ENCODE data around the gene C12orf42.
"Not testable (repeated sequence)": the region's sequence is repeated elsewhere in the genome, so short reads cannot be mapped to it uniquely, and the experiment has no call there.

Gene C12orf42

DNA sequence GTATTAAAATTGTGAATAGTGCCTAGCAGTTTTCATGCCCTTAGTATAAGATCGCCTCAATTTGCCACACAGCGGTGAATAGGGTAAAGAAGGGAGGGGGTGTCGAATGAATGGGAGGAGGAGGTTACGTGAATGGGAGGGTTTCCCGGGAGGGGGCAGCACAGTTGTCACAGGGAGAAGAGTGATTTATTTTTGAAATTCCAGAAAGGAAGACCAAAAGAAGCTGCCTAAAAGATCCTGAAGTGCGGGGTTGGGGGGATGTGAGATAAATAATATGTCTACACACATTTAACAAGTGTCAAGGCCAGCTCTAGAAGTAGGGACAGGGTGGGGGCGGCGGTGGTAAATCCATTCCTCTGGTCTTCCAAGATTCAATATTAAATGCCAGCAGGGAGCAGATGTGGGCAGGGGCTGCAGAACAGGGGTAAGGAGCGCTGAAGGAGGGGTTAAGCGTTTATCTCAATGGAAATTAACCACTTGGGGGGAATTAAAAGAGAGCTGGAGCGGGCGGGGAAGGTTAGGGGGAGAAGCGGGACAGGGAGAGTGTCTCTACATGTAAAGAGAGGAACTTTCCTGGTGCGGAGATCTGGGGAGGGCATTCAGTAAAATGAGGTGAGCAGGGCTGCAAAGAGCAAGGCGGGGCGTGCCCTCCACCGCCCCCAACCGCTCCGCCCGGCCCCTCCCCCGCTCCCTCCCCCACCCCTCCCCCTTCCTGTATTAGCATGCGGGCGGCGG, 867 bp downstream of the C12orf42 start:
- no peak for DNase-seq

DNA sequence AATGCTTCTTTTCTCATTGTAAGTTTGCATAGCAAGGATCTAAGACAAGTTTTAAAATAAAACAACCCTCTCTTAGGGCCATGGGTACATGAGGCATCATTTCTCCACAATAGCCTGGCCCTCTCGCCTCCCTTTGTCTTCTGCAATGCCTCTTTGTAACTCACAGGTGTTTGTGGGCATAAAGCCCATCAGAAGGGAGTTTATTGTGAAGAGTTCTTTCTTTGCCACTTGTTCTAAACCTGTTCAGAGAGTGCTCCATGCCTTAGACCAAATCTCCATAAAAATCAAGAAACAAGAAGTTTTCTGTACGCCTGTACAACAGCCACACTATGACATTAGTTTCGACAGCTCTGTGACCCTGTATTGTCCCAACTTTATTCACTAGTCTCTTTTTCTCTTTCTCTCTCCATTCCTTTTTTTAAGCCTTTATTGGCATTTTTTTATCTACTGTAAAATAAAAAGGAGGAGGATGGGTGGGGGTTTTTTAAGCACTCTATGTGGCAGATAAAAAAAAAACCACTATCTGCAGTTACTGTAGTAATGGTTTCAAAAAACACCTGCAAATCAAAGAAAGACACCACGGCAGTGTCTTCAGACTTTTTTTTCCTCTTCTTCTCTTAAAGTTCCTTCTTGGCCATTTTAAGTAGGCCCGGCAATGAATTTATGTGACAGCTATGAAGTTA, 1.6 kb downstream of the C12orf42 start:
- no peak for DNase-seq

DNA sequence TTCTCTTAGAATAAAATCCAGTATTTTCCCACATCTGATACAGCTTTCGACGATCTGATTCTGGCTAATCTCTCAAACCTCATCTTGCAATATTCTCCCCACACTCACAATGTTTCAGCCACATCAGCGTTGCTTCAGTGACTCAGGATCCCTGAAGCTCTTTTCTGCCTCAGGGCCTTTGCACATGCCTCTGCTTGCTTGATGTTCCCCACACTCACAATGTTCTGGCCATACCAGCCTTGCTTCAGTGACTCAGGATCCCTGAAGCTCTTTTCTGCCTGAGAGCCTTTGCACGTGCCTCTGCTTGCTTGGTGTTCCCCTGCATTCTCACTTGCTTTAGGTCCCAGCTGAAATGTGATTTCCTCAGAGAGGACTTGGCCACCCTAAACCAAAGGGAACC, 2.6 kb downstream of the C12orf42 start:
- DNase-seq: no peak

DNA sequence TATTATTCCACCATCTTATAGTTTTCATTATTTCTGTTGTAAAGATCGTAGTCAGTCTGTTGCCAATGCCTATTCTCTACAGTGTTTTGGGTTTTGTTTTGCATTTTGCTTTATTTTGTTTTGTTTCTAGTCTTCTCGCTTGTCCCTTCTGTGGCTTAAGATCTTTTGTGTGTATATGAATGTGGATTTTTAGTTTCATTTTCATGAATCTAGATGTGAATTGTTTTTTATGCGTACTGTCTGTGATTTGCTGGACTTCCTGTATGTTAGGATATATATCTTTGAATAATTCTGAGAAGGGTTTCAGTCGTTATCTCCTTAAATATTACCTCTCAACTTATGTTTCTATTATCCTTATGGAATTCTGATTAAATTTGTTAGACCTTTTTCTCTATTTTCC, 13.4 kb downstream of the C12orf42 start:
- DNase-seq: no peak

DNA sequence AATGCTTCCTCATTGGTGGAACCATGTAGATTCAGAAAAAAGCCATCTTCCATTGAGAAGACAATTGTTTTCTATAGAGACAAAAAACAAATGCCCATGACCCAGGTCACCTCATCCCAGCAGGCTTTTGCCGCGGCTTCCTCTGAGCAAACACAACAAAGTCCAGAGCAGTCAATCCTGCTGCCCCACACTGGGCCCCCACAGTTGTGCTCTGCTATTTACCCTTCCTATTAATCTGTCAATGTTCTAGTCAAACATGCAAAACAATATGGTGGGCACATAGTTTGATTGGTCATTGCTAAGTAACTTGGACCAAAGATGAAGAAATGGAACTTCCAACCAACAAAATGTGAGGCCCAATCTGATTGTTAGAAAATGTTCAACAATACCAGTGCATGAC, 20.7 kb downstream of the C12orf42 start:
- DNase-seq: no peak

DNA sequence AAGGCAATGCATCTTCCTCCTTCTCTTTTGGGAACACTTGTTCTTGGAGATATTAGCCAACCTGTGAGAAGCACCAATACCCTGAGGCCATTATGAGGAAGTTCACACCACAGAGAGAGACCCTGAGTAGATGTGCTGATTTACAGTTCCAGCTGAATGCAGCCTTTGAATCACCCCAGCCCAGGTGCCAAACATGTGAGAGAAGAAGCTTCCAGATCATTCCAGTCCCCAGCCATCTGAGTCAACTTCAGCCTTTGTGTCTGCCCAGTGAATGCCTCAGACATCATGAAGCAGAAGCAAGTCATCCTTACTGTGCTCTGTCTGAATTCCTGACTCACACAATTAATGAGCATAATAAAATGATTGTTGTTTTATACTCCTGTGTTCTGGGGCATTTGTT, 25.1 kb downstream of the C12orf42 start:
- no peak for DNase-seq

DNA sequence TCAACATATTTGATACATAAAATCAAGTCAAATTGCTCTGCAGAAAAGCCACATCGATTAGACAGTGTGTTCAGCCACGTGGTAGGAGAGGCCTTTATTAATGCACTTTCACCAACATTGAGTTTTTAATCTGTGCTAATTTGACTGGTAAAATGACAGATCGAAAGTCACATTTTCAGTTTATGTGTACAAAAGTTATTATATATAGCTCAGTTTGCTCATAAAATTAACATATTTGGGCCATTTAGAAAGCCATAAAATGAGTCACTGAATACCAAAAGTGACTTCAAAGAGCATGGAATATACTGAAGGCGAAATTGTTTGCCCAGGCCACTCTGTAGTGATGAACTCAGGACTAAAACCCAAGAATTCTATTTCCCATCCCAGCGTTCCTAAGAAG, 26.0 kb downstream of the C12orf42 start:
- no peak for DNase-seq

DNA sequence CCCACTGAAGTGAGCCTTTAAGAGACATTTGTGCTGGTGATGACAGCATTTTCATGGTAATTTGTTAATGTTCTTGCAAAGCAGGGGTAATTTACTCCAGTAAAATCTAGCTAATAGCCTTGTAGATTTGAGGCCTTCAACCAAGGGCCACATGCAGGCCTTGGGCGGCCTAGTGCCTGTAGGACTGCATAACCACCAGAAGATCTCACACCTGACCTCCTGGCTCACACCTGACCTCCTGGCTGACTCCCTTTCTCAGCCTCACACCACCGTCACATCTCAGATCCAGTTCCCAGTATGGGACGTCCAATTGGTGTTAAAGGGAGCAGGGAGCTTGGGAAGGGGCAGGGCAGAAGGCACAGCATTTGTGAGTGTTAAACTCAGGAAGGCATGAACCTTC, 26.9 kb downstream of the C12orf42 start:
- DNase-seq: no peak

DNA sequence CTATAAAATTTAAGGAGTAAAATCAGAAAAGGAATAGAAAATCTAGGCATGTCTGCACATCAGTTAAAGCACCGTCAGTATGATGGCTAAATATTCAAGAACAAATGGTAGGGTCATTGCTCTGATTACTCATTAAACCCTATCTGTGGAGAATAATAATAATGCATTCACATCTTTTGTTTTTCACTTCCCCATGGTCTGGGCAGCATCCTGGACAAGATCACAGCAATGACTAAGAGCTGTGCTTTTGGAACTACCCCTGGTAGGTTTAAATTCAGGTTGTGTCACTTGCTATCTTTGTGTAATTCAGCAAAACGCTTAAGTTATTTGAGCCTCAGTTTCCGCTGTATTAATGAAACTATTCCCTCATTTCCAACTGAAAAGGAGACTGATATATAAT, 33.1 kb downstream of the C12orf42 start:
- no peak for DNase-seq

DNA sequence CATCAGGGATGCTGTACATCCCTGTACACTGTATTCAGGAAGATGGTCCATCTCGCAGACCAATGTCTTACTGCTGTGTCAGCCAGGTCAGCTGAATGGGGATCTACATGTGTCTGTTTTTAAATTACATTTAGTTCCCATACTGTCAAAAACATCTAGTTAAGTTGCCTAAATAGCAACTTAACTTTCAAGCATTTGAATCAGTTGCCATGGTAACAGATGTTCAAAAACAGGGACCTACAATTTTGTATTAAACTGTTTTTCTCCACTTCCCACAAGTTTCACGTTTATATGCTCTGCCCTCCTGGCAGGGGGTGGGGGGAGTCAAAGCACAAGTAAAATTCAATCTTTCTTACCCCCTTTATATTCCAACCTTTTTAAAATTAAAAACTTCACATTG, 38.3 kb downstream of the C12orf42 start:
- no peak for DNase-seq

DNA sequence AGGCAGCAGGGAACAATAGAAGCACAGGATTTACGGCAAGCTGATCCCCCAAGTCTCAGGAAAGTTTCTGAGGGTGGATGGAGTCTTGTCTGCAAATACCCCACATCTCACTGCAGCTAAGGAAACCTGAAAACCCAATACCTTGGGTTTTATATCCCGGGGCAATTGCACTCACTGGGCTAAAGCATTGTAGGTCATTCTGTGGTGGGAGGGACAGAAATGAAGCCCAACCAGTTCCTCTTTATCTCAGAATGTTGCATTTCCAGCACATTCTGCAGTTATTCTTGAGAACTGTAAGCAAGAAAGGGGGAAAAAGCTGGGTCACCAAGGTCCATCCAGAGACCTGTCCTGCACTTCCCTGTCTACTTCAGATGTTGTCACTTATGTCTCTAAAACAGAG, 39.8 kb downstream of the C12orf42 start:
- no peak for DNase-seq

DNA sequence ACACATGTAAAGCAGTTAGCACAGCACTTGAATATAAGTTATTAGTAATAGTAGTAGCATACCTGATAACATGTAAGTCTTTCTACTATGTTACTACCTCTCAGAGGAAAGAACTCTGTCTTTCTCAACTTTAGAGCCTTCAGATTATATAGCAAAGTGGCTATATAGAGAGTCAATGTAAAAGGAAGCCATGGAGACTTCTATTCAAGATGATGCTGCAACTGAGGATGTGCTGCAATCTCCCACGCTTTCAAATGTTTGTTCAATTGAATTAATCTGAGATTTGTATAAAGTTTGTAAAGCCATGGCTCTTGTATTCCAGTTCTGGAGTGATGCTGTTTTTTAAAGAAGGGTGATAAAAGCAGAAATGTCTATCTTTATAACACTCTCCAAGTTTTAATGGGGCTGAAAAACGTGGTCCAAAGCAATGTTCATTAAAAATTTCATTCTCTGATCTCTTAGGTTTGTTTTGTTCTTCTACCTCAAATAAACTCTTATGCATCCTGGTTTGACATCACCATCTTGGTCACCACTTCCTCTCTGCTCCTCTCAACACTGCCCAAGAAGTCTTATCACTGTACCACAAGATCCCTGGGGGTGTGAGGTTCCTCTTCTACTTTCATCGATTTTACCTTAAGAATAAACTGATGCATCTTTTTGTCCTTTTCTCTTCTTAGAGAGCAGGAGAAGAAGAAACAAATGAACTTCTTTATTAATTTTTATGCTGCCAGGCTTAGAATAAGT, 40.6 kb downstream of the C12orf42 start:
- no peak for DNase-seq

DNA sequence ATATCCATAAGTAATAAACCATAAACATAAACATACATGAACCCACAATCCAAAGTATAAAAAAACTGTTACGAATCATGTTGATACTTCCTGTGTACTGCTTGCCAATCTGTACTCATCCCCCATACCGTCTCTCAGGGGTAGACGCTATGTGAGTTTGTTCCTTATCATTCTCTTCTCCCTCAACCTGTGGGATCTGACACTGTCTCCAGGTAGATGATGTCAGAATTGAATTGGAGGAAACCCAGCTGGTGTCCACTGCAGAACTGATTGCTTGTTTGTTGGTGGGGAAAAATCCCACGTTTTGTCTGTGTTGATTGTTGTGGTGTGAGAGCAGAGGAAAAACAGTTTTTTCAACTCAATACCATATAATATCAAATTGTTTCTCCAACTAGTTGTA, 50.8 kb downstream of the C12orf42 start:
- no peak for DNase-seq

DNA sequence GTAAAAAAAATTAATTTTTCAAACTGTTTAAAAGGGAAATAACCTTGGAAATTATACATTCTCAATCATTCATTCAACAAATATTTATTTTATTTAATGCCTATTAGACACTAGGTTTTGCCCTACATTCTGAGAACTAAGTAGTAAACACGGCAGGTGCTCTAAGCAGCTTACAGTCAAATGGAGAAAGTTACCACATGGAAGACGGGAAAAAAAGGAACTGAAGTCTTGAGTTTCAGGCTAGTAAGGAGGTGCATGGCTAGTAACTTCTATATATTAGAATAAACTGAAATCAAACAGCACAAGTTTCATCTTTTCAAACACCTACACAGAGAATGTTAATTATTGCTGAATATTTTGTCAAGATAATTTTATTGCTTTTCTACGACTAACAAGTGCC, 52.9 kb downstream of the C12orf42 start:
- no peak for DNase-seq

DNA sequence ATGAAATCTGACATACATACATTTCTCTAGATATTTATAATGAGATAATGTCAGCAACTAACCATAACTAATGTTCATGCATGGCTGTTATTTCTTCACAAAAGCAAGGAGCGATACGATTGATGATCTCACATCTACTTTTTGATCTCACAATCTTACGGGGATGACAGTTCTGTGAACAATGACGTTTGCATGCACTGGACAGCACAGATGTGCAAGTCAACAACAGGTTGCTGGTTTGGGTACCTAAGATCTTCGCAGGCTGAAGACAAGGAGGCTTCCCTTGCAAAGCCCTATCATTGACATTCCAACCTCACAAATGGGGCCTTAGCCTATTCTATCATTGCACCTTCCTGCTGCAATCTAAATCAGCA, 53.6 kb downstream of the C12orf42 start:
- DNase-seq: no peak

DNA sequence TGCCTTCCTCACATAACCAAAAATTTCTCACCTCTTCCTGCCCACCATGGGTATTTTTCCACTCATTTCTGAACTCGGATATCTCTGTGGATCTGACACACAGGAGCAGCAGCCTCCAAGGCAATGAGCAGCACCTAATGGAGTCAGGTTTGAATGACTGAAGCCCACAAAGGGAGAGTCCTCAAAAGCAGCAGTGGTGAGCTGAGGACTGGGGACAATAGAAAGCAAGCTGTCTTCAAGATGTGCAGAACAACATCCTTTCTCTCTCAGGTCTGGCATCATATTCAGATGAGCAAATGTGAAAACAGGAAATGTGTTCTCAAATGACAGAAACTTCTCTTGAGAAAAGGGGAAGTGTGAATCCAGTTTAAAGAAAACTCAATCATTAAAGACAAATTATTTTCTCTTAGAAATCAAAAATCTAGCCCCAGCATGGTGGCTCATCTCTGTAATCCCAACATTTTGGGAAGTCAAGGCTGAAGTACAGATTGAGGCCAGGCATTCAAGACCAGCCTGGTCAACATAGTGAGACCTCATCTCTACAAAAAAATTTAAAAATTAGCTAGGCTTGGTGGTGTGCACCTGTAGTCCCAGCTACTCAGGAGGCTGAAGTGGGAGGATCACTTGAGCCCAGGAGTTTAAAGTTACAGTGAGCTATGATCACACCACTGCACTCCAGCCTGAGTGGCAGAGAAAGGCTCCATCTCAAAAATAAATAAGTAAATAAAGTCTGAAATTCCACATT, 54.2 kb downstream of the C12orf42 start:
- no peak for DNase-seq

DNA sequence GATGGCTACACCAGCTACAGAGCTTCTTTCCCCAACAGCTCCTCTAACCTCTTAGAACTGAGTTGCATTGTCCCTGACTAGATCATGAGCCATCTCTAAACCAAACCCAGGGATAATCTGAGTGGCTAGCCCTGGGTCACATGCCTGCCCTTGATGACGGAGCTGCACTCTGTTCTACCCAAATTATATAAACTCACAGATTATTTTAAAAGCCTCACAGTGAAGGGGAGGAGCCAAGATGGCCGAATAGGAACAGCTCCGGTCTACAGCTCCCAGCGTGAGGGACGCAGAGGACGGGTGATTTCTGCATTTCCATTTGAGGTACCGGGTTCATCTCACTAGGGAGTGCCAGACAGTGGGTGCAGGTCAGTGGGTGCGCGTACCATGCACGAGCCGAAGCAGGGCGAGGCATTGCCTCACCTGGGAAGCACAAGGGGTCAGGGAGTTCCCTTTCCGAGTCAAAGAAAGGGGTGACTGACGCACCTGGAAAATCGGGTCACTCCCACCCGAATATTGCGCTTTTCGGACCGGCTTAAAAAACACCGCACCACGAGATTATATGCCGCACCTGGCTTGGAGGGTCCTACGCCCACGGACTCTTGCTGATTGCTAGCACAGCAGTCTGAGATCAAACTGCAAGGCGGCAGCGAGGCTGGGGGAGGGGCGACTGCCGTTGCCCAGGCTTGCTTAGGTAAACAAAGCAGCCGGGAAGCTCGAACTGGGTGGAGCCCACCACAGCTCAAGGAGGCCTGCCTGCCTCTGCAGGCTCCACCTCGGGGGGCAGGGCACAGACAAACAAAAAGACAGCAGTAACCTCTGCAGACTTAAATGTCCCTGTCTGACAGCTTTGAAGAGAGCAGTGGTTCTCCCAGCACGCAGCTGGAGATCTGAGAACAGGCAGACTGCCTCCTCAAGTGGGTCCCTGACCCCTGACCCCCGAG, 61.3 kb downstream of the C12orf42 start:
- DNase-seq: not testable (repeated sequence)

DNA sequence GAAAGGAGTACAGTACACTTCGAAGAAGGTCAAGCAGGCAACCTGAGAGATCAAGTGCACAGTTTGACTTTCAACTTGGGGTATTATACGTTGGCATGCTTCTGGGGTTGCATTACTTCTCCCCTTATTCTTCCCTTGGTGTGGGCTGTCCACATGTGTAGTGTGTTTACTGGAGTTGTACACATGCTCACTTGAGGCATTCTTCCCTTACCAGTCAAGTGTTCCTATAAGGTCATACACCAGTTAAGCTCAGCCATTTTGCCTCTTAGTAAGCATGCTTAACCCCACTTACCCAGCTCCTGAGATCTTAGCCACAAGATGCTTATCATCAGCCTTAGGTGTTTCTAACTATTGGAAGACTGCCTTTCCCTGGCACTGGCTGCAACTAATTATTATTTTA, 63.8 kb downstream of the C12orf42 start:
- no peak for DNase-seq

DNA sequence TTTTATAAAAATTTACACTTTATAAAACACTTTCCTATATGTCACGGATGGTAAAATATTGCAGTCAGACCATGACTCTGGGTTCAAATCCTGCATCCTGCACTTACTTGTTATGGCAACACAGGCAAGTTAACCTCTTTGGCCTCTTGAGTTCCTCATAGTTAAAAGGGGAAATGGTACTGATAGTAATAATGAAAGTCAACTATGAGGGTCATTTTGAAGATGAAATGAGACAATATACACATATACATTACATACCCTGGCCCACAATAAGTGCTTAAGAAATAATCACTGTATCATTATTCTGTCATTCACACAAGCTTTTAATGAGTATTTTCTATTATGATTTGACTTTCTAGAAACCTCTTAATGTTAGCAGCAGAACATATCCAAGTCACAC, 64.4 kb downstream of the C12orf42 start:
- no peak for DNase-seq

DNA sequence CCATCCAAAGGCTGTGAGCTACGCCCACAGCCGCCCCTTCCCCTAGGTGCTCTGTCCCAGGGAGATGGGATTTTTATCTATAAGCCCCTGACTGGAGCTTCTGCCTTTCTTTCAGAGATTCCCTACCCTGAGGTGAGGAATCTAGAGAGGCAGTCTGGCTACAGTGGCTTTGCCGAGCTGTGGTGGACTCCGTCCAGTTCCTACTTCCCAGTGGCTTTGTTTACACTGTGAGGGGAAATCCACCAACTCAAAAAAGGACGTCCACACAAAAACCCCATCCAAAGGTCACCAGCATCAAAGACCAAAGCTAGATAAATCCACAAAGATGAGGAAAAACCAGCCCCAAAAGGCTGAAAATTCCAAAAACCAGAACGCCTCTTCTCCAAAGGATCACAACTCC, 70.1 kb downstream of the C12orf42 start:
- DNase-seq: not testable (repeated sequence)

DNA sequence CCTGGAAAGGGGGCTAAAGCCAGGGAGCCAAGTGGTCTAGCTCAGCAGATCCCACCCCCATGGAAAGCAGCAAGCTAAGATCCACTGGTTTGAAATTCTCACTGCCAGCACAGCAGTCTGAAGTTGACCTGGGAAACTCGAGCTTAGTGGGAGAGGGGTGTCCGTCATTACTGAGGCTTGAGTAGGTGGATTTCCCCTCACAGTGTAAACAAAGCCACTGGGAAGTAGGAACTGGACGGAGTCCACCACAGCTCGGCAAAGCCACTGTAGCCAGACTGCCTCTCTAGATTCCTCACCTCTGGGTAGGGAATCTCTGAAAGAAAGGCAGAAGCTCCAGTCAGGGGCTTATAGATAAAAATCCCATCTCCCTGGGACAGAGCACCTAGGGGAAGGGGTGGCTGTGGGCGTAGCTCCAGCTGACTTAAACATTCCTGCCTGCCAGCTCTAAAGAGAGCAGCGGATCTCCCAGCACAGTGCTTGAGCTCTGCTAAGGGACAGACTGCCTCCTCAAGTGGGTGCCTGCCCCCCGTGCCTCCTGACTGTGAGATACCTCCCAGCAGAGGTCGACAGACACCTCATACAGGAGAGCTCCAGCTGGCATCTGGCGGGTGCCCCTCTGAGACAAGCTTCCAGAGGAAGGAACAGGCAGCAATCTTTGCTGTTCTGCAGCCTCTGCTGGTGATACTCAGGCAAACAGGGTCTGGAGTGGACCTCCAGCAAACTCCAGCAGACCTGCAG, 70.8 kb downstream of the C12orf42 start:
- DNase-seq: not testable (repeated sequence)

DNA sequence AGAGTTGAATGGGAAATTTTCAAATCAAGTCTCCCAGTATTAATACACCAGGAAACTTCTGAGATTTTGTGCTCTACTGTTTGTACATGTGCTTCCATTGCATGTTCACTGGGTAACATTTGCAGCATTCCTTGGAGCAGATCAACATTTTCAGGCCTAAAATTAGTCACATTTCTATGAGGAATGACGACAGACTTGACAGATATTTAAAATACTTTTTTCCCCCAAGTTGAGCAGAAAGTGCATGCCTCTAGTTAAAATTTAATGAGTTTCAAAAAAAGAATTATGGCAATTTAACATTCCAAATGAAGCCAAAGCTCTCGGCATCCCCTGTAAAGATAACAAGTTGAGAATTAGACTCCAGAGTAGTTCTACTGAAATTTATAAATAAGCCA, 72.3 kb downstream of the C12orf42 start:
- no peak for DNase-seq
